ELR (cell line): ENCODE measurements around the gene DCUN1D3.

ENCODE experiments used
- DNase-seq: peaks from one replicate; pipeline ENCODE4 v3.0.0-alpha.2; 2015; ENCODE audit warnings: low read depth

DCUN1D3 gene

GRCh38 chr16:20918486-20919239 lies 18.5 kb upstream of the DCUN1D3 start:
- peak; percentile 8 for DNase-seq

- DNase-seq, result no peak
These were observed 16.8 kb upstream of the DCUN1D3 start for GRCh38 chr16:20916942-20917341.

GRCh38 chr16:20916289-20916688 lies 16.1 kb upstream of the DCUN1D3 start:
- DNase-seq, result no peak

GRCh38 chr16:20911361-20911760 lies 11.2 kb upstream of the DCUN1D3 start:
- DNase-seq, result peak; percentile 84

DNA sequence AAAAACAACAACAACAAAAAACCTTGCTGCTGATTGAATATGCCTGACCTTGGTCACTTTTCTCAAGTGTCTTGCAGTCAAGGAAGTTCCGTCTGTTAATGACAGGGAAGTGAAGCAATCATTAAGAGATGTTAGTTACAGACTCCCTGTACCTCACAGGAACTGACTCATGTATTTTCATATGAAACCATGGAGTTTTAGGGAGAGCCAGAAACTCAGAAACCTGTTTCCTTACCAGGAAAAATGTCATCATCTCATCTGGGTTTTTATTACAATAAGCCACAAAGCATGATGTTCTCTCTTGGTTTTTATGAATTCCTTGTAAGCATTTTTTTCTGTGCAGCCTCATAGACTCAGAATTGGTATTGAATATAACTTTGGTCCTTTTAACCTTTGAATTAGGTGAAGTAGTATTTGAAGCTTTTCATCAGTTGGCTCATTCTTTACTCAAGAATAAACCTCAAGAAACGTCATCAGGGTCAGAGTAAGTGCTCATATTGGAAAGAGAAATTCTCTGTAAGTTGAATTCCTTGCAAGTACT lies 10.7 kb upstream of the DCUN1D3 start:
- DNase-seq, result peak; percentile 88

GRCh38 chr16:20906341-20907255 lies 6.4 kb upstream of the DCUN1D3 start:
- peak; percentile 78 for DNase-seq

DNA sequence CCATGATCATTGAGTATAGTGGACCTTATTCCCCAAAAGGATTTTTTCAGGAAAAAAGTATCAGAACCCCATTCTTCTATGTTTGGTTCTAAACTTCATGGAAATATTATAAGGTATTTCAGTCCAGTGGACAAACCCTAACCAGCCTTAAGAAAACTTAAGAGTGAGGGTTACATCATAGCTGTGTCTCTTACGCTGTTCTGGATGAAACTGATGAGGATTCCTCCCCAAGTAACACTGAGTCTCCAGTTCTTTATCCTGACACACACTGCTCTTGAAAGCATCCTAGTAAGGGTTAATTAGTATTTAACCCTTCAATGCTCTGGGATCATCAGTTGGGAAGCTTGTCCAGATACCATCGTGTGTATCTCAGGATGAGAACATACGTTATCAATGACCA lies 5.4 kb upstream of the DCUN1D3 start:
- DNase-seq, result no peak

- peak; percentile 68 for DNase-seq
These were observed 4.4 kb upstream of the DCUN1D3 start for GRCh38 chr16:20904507-20905081.

- DNase-seq, result no peak
These were observed 3.8 kb upstream of the DCUN1D3 start for GRCh38 chr16:20903899-20904506.

- DNase-seq, result no peak
These were observed 3.1 kb upstream of the DCUN1D3 start for GRCh38 chr16:20903116-20903898.

- no peak for DNase-seq
These were observed 2.3 kb upstream of the DCUN1D3 start for GRCh38 chr16:20902426-20902825.

DNA sequence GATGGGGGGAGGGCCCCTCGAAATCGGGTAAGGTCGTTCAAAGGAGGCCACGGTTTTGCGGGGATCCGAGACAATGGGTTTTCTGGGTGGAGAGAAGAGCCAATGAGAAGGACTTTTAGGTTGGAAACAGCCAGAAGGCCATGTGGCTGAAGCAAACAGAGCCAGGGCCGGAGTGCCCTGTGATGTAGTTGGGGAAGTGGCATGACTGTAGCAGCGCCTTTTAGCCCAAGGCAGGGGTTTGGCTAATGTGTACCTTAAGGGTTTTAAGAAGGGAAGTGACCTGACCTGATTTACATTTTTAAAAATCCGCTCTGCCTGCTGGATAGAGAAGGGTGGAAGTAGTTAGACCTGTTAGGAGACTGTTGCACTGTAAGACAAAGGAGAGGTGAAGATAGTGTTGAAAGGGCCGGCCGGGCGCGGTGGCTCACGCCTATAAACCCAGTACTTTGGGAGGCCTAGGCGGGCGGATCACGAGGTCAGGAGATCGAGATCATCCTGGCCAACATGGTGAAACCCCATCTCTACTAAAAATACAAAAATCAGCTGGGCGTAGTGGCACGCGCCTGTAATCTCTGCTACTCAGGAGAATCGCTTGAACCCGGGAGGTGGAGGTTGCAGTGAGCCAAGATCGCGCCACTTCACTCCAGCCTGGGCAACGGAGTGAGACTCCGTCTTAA lies 1.4 kb upstream of the DCUN1D3 start:
- peak; percentile 64 for DNase-seq

GRCh38 chr16:20901068-20901435 lies 894 bp upstream of the DCUN1D3 start:
- no peak for DNase-seq

GRCh38 chr16:20899477-20900298 lies 470 bp downstream of the DCUN1D3 start:
- no peak for DNase-seq

- peak; percentile 54 for DNase-seq
These were observed 1.1 kb downstream of the DCUN1D3 start for GRCh38 chr16:20899071-20899470.

- no peak for DNase-seq
These were observed 2.2 kb downstream of the DCUN1D3 start for GRCh38 chr16:20897922-20898321.

DNA sequence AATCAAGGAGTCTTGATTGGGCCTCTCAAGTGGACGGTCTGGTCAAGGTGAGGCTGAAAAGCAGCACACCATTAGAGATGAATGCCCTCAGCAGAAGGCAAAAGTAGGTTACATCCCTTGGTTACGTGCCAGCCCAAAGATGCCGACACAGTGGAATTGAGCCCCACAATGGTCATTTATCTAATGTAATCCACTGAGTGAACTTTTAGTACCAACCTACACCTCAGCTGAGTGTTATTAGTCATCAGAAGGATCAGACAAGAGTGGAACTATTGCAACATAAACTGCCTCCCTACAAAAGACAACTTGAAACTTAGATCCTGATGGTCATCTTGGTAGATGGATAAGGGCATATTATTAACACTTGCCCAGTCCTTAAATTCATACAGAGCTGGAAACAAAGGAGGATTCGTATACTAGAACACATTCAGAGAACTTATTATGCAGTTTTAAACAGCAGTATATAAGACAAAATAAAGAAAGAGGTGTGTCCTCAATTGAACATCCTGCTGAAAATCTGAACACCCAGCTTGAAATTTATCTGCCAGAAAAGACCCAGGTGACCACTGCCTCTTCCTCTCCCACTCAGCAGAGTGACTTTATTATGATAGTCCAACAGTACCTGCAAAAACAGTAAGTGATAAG lies 2.8 kb downstream of the DCUN1D3 start:
- peak; percentile 57 for DNase-seq

DNA sequence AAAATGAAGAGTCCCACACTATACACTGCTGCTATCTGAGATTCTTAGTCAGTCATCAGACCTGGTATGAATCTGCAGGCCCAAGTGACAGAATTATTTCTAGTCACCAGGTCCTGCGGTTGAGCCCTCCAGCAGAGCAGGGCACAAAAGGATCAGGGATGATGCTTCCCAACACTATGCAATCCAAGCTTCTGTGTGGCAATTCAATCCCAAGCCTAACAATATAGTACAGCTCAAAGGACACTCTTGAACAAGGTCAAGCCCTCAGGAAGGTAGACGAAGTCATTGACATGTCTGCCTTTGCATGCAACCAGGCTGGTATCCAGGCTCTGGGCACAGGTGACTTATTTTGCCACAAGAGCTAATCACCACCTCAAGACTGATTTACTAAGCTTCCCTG lies 5.8 kb downstream of the DCUN1D3 start:
- no peak for DNase-seq

- no peak for DNase-seq
These were observed 10.4 kb downstream of the DCUN1D3 start for GRCh38 chr16:20889625-20890275.
